DND-41 (cell line): ENCODE results near the gene IGSF9B.

Source experiments
- EZH2 ChIP-seq: IDR thresholded peaks from 3 replicates; pipeline ENCODE4 v1.6.1; 2012; ENCODE audit warnings: borderline replicate concordance, low read depth, mild to moderate bottlenecking, moderate library complexity, low read length, inconsistent platforms; ENCODE audit not compliant: severe bottlenecking
- TF ChIP-seq, protein P1 (sequence below): IDR thresholded peaks from 2 replicates; pipeline ENCODE4 v1.5.1; 2012; ENCODE audit warnings: borderline replicate concordance, low read length, moderate library complexity, mild to moderate bottlenecking; ENCODE audit not compliant: poor library complexity, severe bottlenecking; ENCODE audit errors: extremely low read depth

DNA sequence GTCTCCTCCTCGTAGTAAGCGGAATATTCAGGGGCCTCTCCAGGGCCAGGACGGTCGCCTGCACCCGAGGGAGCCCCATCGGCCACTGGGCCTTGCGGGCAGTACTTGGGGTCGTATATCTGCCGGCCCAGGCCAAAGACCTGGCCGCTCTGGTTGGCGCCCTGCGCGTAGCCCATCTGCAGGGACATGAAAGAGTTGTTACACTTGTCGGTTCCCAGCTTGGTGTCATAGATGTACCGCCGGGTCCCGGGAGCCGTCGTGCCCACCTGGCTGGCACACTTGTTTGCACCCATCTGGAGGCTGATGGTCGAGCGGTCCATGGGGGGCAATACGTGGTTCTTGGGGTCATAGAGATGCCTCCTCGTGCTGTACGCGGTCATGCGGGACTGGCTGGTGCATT lies 92.0 kb downstream of the IGSF9B start:
- TF ChIP-seq, protein P1, sequence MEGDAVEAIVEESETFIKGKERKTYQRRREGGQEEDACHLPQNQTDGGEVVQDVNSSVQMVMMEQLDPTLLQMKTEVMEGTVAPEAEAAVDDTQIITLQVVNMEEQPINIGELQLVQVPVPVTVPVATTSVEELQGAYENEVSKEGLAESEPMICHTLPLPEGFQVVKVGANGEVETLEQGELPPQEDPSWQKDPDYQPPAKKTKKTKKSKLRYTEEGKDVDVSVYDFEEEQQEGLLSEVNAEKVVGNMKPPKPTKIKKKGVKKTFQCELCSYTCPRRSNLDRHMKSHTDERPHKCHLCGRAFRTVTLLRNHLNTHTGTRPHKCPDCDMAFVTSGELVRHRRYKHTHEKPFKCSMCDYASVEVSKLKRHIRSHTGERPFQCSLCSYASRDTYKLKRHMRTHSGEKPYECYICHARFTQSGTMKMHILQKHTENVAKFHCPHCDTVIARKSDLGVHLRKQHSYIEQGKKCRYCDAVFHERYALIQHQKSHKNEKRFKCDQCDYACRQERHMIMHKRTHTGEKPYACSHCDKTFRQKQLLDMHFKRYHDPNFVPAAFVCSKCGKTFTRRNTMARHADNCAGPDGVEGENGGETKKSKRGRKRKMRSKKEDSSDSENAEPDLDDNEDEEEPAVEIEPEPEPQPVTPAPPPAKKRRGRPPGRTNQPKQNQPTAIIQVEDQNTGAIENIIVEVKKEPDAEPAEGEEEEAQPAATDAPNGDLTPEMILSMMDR, result no peak
- no peak for TF ChIP-seq EZH2
